DMS153 (cell line): ENCODE results near the gene GRIN2A.

Source experiments
- DNase-seq: peaks from one replicate; lab custom pipeline; 2025; lab: John Stamatoyannopoulos, UW

The GRIN2A gene

GRCh38 chr16:10031473-10031872 lies 150.8 kb downstream of the GRIN2A start:
- no peak for DNase-seq

GRCh38 chr16:10028644-10029043 lies 153.6 kb downstream of the GRIN2A start:
- no peak for DNase-seq

DNA sequence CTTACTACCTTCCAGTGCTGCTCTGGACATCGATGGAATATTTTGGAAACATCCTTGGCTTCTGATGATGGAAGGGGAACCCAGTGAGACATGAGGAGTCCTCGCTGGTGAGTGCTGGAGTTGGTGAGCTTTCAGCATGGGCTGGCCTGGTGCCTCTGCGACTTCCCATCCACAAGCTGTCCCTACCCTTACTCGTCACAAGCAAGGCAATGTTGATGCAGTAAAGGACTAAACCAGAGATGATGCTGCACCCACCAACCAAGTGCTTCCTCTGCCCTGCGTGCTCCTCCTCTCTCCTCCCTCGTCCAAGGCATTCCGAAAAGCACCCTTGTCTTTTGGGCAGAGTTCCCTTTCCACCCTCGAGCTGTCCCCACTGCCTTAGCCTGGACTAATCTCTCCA lies 154.7 kb downstream of the GRIN2A start:
- DNase-seq: no peak

DNA sequence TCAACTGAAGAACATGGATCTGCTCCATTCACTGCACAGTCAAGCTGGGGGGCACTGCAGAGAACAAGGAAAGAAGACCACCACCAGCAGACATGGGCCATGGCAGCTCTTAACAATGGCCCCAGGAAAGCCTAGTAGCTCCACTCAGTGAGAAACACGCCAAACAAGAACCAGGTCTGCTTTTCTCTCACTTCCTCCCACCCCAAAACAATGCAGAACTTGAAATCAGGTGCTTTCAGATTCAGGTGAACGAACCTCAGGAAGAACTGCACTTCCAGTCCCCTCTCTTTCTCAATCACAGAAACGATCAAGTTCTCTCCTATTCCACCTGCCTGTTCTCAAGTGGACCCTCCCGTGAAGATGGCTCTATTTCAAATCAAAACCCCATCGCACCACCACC lies 155.6 kb downstream of the GRIN2A start:
- DNase-seq: no peak

DNA sequence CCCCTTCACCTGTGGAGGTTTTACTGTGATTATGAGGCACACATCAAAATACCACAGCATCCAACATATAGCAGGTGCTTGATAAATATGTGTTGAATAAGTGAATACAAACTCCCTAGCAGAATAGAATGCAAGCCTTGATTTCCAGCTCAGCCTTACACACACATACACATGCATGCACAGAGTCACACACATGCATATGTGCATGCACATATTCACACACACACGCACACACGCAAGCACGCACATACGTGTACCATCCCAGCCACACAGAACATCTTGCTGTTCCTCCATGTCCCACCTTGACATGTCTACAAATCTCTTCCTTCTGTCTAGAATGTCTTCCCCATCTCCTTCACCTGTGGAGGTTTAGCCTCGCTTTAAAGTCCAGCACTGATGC lies 160.1 kb downstream of the GRIN2A start:
- DNase-seq: no peak

DNA sequence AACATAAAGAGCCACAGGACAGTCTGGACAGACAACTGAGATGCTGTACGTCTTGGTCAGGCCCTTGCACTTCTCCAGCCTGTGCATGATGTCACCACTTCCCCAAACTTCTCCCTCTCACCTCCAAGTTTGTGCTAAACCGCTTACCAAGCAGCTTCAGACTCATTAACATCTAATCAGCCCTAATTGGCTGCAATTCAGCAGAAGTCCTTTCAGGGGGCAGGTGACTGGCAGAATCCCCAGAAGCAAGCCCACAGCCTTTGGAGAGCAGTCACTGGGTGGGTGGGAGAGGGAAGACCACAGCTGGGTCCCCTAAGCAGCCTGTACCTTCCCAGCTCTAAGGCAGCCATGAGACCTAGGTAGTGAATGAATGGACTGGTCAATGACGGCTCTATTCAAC lies 161.4 kb downstream of the GRIN2A start:
- no peak for DNase-seq

- no peak for DNase-seq
Observed at GRCh38 chr16:10016752-10017151, 165.5 kb downstream of the GRIN2A start.

DNA sequence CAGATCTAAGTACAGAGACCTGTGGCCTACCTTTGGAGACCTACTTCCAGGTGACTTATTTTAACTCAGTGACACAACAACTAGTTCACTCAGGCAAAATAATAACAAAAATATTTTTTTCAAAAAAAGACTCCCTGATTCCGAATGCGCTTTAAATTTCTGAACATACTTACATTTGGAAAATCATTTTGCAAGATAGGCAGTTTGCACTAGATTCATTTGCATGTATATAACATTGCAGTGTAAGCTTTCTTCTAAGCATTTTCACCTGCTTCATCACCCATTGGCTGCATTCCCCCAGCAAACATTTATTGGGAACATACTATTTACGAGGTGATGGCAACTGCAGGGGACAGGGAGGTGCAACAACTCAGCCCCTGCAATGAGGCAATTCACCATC lies 166.8 kb downstream of the GRIN2A start:
- DNase-seq: no peak

- no peak for DNase-seq
Observed at GRCh38 chr16:10013774-10014173, 168.5 kb downstream of the GRIN2A start.

DNA sequence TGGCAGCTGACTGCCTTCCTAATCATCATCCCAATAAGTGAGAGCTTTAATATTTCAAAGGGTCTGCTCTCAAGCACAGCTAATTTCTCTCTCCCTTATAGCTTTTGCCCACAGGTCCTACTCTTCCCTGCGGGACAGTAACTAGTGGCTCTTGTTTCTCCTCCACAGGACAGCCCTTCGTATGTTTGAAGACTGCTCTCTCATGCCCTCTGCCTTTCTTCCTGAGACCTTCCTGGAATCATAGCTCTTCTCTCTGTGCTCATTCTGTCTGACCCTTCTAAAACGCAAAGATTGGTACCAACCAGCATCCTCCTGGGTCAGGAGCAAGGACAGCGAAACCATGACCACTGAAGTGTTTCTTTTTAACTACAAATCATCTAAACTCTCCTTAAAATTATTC lies 168.9 kb downstream of the GRIN2A start:
- DNase-seq: no peak

GRCh38 chr16:10009684-10010083 lies 172.5 kb downstream of the GRIN2A start:
- DNase-seq: no peak

DNA sequence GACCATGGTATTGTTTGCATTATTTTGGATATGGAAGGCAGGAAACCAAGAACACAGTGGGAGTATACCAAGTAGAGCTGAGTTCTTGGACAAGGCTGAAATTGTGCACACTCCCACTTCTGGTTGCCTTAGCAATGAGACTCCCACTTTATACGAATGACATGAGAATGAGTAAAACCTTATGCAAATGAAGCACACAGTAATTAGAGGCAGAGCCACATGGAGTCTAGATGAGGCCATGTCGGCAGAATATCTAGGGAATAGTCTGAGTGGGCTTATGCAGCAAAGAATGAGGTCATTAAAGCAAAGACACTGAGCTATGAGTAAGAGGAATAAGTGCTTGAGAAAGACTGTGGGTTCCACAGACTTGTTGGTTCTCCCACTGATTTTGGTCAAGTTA lies 178.7 kb downstream of the GRIN2A start:
- no peak for DNase-seq

GRCh38 chr16:10001258-10001775 lies 180.9 kb downstream of the GRIN2A start:
- no peak for DNase-seq

DNA sequence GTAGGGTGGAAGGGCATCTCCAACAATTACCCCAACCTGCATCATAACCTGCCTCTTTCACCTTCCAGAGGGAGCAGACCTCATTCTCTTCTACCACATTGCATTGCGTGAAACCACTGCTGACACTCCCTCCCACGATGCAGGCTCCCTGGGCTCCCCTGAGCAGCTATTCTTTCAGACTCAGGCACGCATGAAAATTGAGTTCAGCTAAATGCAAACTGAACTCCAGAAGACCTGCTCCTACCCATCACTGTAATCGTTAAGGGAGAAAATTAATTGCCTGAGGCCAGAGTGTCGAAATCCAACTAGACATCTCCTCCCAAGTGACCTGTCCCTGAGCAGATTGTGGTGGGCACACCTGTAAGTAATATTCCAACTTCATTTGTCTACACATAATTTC lies 186.0 kb downstream of the GRIN2A start:
- no peak for DNase-seq

- DNase-seq: no peak
Observed at GRCh38 chr16:9992441-9992840, 189.8 kb downstream of the GRIN2A start.

DNA sequence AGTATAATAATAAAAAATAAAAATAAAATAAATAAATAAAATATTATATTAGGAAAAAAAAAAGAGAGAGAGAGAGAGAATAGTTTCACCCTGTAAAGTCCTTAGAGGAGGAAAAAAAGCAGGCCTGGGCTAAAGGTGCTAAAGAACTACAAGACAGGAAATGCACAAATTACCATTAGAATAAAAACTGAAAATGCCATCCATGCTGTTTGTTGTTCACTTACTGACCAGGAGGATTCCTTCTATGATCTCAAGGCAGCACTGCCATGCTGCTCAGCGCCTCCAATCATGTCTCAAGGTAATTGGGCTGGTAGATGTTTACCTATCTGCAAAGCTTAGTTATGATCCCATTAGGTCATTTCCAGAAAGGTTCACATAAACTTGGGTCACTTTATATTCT lies 201.2 kb downstream of the GRIN2A start:
- DNase-seq: no peak

DNA sequence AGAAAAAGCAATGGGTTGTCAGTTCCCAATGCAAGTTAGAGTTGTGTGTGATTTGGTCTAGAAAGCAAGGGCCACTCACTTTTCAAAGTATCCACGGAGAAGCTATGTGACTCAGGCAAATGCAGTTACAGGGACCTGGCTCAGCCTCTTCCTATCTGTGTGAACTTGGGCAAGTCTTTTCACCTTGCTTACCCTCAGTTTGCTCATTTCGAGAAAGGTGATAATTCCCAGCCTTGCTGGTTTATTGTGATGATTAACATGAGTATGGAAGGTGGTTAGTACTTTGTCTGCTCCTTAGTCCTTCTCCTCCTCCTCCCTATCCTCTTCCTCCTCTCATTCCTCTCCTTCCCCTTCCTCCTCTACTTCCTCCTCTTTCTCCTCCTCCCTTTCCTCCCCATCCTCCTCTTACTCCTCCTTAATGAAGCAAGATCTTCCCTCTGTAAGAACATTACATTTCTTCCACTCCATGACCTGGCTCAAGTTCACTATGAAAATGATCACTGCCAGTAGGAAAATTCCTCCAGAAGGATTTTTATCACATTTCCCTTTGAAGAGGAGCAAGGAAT lies 204.0 kb downstream of the GRIN2A start:
- DNase-seq: no peak

GRCh38 chr16:9977333-9977897 lies 204.8 kb downstream of the GRIN2A start:
- no peak for DNase-seq

DNA sequence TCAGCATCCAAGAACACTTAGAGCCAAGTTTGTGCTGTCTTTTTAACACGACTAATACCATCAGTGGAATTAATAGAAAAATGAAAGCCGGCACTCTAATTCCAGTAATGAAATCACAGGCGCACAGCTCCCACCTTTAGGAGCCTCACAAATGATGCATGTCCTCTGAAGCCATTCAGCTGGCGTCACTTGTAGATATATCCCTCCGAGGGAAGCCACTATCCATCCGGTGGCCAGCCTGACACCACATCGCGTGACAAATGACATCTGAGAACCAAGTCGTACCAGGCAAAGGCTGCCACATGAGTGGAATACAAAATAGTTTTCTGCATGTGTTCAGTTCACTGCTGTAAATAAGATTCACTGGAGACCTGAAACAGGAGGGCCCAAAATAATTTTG lies 205.6 kb downstream of the GRIN2A start:
- DNase-seq: no peak

DNA sequence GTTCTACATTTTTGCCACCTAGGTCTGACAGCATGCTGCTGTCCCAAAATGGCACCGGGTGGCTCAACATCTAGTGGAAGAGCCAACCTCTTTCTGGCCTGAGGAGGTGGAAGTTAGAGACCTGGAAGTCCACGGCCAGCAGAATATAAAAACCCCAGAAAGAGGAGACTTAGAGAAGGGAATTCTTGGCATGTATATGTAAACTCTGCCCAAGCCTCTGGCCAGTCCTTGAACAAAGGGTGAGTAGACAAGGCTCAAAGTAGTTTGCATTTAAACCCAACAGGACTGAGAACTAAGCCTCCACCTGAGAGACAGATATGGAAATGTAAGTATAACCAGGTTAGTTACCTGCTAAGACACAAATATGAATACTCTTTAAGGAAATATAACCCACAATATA lies 210.3 kb downstream of the GRIN2A start:
- no peak for DNase-seq

- no peak for DNase-seq
Observed at GRCh38 chr16:9970796-9971195, 211.4 kb downstream of the GRIN2A start.

DNA sequence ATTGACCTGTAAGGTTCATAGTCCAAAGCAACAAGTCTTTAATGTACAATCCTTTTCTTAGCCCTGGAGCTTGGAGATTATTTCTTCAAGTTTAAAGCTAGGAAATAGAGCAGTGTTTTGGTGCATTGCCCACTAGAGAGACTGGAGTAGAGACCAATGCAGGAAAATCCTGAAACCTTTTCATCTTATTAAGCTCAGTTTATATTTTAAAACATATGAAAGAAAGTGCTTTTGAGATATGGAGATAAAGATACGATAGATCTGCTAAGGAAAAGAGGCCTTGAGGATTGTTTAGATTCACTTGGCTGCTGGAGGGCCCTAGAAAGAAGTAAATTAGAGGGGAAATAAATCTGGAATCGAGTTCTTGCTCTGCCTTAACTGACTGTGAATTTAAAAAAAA lies 212.0 kb downstream of the GRIN2A start:
- DNase-seq: no peak

DNA sequence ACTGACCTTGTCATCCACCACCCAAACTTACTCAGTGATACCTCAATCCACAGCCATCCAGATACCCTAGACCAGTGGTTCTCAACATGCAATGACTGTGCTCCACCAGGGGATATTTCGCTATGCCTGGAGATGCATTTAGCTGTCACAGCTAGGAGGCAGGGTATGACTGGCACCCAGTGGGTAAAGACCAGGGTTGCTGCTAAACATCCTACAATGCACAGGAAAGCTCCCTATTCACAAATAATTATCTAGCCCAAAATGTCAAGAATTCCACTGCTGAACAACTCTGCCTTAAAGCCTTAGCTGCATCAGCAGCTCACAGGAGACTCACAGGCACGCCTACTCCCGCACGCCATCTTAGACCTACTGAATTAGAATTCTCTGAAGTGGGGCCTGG lies 212.6 kb downstream of the GRIN2A start:
- no peak for DNase-seq

GRCh38 chr16:9966569-9967157 lies 215.6 kb downstream of the GRIN2A start:
- DNase-seq: no peak
